ENCODE measurements around the gene TRIL.

- no peak for TF ChIP-seq POLR2A (IDR thresholded peaks at IDR 0.05; ENCODE audit: low read length)
- no peak for TF ChIP-seq CTCF (IDR thresholded peaks at IDR 0.05)
- TF ChIP-seq FOSL2 (IDR thresholded peaks at IDR 0.05), result no peak
- TF ChIP-seq FOSL2 (CRISPR knock-in tag; IDR thresholded peaks at IDR 0.05), result no peak
- TF ChIP-seq RCOR1 (IDR thresholded peaks at IDR 0.05; ENCODE audit: low read depth, low read length), result no peak
- TF ChIP-seq EP300 (IDR thresholded peaks at IDR 0.05), result no peak
- no peak for TF ChIP-seq SMC3 (IDR thresholded peaks at IDR 0.05)
- TF ChIP-seq RFX5 (IDR thresholded peaks at IDR 0.05), result no peak
- TF ChIP-seq CHD4 (IDR thresholded peaks at IDR 0.05; ENCODE audit: borderline replicate concordance), result no peak
- no peak for TF ChIP-seq USF2 (IDR thresholded peaks at IDR 0.05)
- TF ChIP-seq ELK1 (IDR thresholded peaks at IDR 0.05; ENCODE audit: low read depth, low read length), result no peak
- no peak for TF ChIP-seq SREBF2 (IDR thresholded peaks at IDR 0.05)
- TF ChIP-seq CBX2 (IDR thresholded peaks at IDR 0.05; ENCODE audit: borderline replicate concordance, low read depth), result no peak
- TF ChIP-seq BCL3 (IDR thresholded peaks at IDR 0.05), result no peak
- TF ChIP-seq ZFP36 (IDR thresholded peaks at IDR 0.05; ENCODE audit: borderline replicate concordance, partially characterized antibody), result no peak
Observed at GRCh38 chr7:28905464-28905863, 52.7 kb downstream of the TRIL start.
